SK-N-SH (cell line): ENCODE results near the gene PGS1.

Source experiments
- GABPA ChIP-seq: IDR thresholded peaks from 2 replicates; pipeline ENCODE4 v1.4.0; 2012; ENCODE audit warnings: low read depth, mild to moderate bottlenecking
- NFIC ChIP-seq: IDR thresholded peaks from 2 replicates; pipeline ENCODE4 v1.4.0; 2012; ENCODE audit warnings: borderline replicate concordance
- POLR2AphosphoS5 ChIP-seq: IDR thresholded peaks from 2 replicates; pipeline ENCODE4 v1.6.1; 2012; ENCODE audit warnings: low read depth, low read length
- RAD21 ChIP-seq: IDR thresholded peaks from 2 replicates; pipeline ENCODE4 v1.6.1; 2012; ENCODE audit warnings: mild to moderate bottlenecking, low read length
- SMC3 ChIP-seq: IDR thresholded peaks from 2 replicates; pipeline ENCODE4 v1.6.1; 2012; ENCODE audit warnings: low read depth, low read length, improper control_type of control experiment
- TF ChIP-seq, protein P1 (sequence below): fragments of 200-600 bp; sonication (generic); IDR thresholded peaks from 2 replicates; pipeline ENCODE4 v1.6.1; 2017; ENCODE audit warnings: antibody characterized with exemption, mild to moderate bottlenecking, moderate library complexity
- TF ChIP-seq, protein P2 (sequence below): IDR thresholded peaks from 2 replicates; pipeline ENCODE4 v1.4.0; 2012; ENCODE audit warnings: low read depth, borderline replicate concordance

DNA sequence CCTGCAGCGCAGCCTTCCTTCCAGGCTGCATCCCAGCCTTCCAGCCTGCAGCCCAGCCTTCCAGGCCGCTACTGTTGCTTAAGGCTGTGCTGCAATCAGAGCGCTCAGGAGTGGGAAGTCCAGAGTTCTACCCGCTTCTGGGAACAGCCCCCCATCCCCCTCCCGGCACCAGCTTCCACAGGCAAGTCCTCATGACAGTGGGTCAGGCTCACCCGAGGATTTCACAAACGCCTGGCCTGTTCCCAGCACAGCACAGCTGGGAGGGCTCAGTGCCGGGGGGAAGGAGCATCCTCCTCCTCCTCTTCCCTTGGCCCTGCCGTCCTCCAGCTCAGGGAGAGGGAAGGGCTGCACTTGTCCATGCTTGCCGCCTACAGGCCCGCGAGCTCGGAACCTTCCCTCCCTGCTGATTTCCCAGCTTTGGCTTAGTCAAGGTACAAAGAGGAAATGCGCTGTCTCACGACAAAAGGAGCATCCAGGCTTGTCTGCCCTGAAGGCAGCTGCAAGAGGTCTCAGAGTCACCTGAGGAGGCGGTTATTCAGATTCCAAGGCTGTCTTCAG lies 26.9 kb upstream of the PGS1 start:
- TF ChIP-seq GABPA: no peak
- TF ChIP-seq, protein P1, sequence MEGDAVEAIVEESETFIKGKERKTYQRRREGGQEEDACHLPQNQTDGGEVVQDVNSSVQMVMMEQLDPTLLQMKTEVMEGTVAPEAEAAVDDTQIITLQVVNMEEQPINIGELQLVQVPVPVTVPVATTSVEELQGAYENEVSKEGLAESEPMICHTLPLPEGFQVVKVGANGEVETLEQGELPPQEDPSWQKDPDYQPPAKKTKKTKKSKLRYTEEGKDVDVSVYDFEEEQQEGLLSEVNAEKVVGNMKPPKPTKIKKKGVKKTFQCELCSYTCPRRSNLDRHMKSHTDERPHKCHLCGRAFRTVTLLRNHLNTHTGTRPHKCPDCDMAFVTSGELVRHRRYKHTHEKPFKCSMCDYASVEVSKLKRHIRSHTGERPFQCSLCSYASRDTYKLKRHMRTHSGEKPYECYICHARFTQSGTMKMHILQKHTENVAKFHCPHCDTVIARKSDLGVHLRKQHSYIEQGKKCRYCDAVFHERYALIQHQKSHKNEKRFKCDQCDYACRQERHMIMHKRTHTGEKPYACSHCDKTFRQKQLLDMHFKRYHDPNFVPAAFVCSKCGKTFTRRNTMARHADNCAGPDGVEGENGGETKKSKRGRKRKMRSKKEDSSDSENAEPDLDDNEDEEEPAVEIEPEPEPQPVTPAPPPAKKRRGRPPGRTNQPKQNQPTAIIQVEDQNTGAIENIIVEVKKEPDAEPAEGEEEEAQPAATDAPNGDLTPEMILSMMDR: no peak
- TF ChIP-seq RAD21: no peak
- TF ChIP-seq NFIC: no peak
- no peak for TF ChIP-seq POLR2AphosphoS5
- TF ChIP-seq SMC3: 0 out of 2 replicates have a peak, but pooled peaks have one; percentile 12
- TF ChIP-seq, protein P2, sequence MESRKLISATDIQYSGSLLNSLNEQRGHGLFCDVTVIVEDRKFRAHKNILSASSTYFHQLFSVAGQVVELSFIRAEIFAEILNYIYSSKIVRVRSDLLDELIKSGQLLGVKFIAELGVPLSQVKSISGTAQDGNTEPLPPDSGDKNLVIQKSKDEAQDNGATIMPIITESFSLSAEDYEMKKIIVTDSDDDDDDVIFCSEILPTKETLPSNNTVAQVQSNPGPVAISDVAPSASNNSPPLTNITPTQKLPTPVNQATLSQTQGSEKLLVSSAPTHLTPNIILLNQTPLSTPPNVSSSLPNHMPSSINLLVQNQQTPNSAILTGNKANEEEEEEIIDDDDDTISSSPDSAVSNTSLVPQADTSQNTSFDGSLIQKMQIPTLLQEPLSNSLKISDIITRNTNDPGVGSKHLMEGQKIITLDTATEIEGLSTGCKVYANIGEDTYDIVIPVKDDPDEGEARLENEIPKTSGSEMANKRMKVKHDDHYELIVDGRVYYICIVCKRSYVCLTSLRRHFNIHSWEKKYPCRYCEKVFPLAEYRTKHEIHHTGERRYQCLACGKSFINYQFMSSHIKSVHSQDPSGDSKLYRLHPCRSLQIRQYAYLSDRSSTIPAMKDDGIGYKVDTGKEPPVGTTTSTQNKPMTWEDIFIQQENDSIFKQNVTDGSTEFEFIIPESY: no peak
